CD14-positive monocyte (primary cell): Measurements from ENCODE around the gene STAT5A. TPM values are rescaled to one million over a fixed set of nuclear protein-coding genes. Genes with fewer than 3 reads are reported as not detected.

Experiments
- DNase-seq, 3 donors: peaks; one replicate each; pipeline ENCODE4 v3.0.0-alpha.2; 2011 to 2022
- H2AFZ ChIP-seq: 2 replicates; pipeline ENCODE4 v1.6.0; 2012; ENCODE audit warnings: mild to moderate bottlenecking, low read depth, low read length, inconsistent platforms; ENCODE audit not compliant: insufficient read depth, poor library complexity, severe bottlenecking
- H3K27ac ChIP-seq, 2 donors: 1 replicate in 1 of 2; 2 replicates in 1 of 2; pipeline ENCODE4 v1.5.1; 2012 to 2013; ENCODE audit warnings: low read length in 2 of 2, control low read depth in 1 of 2, inconsistent platforms in 1 of 2, low read depth in 1 of 2, mild to moderate bottlenecking in 1 of 2
- H3K27me3 ChIP-seq, 2 donors: one replicate each; pipeline versions ENCODE4 v1.6.0 to v1.6.1; 2011 to 2013; ENCODE audit warnings: low read length in 2 of 2; ENCODE audit not compliant: control insufficient read depth in 2 of 2, insufficient read depth in 2 of 2
- H3K36me3 ChIP-seq, 2 donors: replicated peaks in 1 of 2; 1 replicate in 1 of 2; 2 replicates in 1 of 2; pipeline versions ENCODE4 v1.5.1 to v1.6.1; 2012 to 2013; ENCODE audit warnings: low read length in 2 of 2, control low read depth in 1 of 2, inconsistent platforms in 1 of 2, mild to moderate bottlenecking in 1 of 2; ENCODE audit not compliant: insufficient read depth in 2 of 2, control insufficient read depth in 1 of 2
- H3K4me1 ChIP-seq, 2 donors: 1 replicate in 1 of 2; 2 replicates in 1 of 2; pipeline versions ENCODE4 v1.5.1 to v1.6.1; 2012 to 2013; ENCODE audit warnings: low read length in 2 of 2, control low read depth in 1 of 2, inconsistent platforms in 1 of 2, mild to moderate bottlenecking in 1 of 2, moderate library complexity in 1 of 2; ENCODE audit not compliant: insufficient read depth in 2 of 2, control insufficient read depth in 1 of 2
- H3K4me2 ChIP-seq: replicated peaks from 2 replicates; pipeline ENCODE3; 2012; ENCODE audit warnings: low read length, moderate library complexity, mild to moderate bottlenecking; ENCODE audit not compliant: poor library complexity, severe bottlenecking; ENCODE audit errors: extremely low read depth
- H3K4me3 ChIP-seq, 3 experiments: fragments of 200-600 bp in 1 of 3; sonication (generic) in 1 of 3; replicated peaks in 1 of 3; 1 replicate in 2 of 3; 2 replicates in 1 of 3; pipeline ENCODE4 v1.5.1; 2011 to 2013; ENCODE audit warnings: low read length in 3 of 3, mild to moderate bottlenecking in 3 of 3, control low read depth in 2 of 3, low read depth in 2 of 3, inconsistent platforms in 1 of 3, moderate library complexity in 1 of 3
- H3K79me2 ChIP-seq: 2 replicates; pipeline ENCODE4 v1.6.0; 2012; ENCODE audit warnings: mild to moderate bottlenecking, control low read depth, inconsistent platforms, low read length, moderate library complexity; ENCODE audit not compliant: insufficient read depth
- H3K9ac ChIP-seq: 2 replicates; pipeline ENCODE4 v1.6.0; 2017; ENCODE audit warnings: low read length, mild to moderate bottlenecking; ENCODE audit not compliant: insufficient read depth, poor library complexity, severe bottlenecking
- H3K9me3 ChIP-seq, 2 donors: replicated peaks in 1 of 2; 1 replicate in 1 of 2; 2 replicates in 1 of 2; pipeline versions ENCODE4 v1.5.1 to v1.6.1; 2012 to 2013; ENCODE audit warnings: low read length in 2 of 2, control low read depth in 1 of 2; ENCODE audit not compliant: control insufficient read depth in 1 of 2, insufficient read depth in 1 of 2
- H4K20me1 ChIP-seq: 2 replicates; pipeline ENCODE4 v1.6.0; 2012; ENCODE audit warnings: mild to moderate bottlenecking, low read length, control low read depth, moderate library complexity; ENCODE audit not compliant: insufficient read depth
- H3K27ac Mint-ChIP-seq, 7 donors: one replicate each; pipeline ENCODE4 v1.8.0; 2020; ENCODE audit warnings: mild to moderate bottlenecking in 7 of 7, mixed read lengths in 7 of 7, moderate library complexity in 6 of 7, inconsistent platforms in 2 of 7
- H3K27me3 Mint-ChIP-seq, 3 donors: one replicate each; pipeline ENCODE4 v1.8.0; 2021 to 2022; ENCODE audit warnings: low read depth in 3 of 3, mild to moderate bottlenecking in 3 of 3, mixed read lengths in 3 of 3, moderate library complexity in 3 of 3, inconsistent platforms in 1 of 3
- H3K36me3 Mint-ChIP-seq, 2 donors: one replicate each; pipeline ENCODE4 v1.8.0; 2020; ENCODE audit warnings: mixed read lengths in 2 of 2, inconsistent platforms in 1 of 2, mild to moderate bottlenecking in 1 of 2
- H3K4me1 Mint-ChIP-seq: one replicate; pipeline ENCODE4 v1.8.0; 2020; ENCODE audit warnings: mild to moderate bottlenecking, mixed read lengths
- H3K4me3 Mint-ChIP-seq, 2 donors: one replicate each; pipeline ENCODE4 v1.8.0; 2020; ENCODE audit warnings: mild to moderate bottlenecking in 2 of 2, mixed read lengths in 2 of 2, moderate library complexity in 1 of 2
- H3K9me3 Mint-ChIP-seq, 7 donors: one replicate each; pipeline ENCODE4 v1.8.0; 2020 to 2022; ENCODE audit warnings: mixed read lengths in 7 of 7, mild to moderate bottlenecking in 6 of 7, moderate library complexity in 6 of 7, inconsistent platforms in 2 of 7
- CTCF ChIP-seq: fragments of 200-600 bp; IDR thresholded peaks from one replicate; pipeline ENCODE4 v1.8.0; 2022; ENCODE audit warnings: antibody characterized with exemption, mild to moderate bottlenecking
- WGBS: methylation state at CpG from one replicate; pipeline ENCODE4 v1.1.5; 2013; ENCODE audit warnings: missing lambda C conversion rate; ENCODE audit not compliant: insufficient coverage; 5-methylcytosine and 5-hydroxymethylcytosine counted together
- intact Hi-C, 2 donors: fragments of 100-400 bp; cut with micrococcal nuclease; formaldehyde crosslinking; loops; one replicate each; pipeline versions ENCODE4 v1.15.0 to v1.15.1; 2023
- polyA plus RNA-seq, 3 donors: library from polyadenylated mRNA; depleted of rRNA in 1 of 3; unstranded in 2 of 3; stranded (reverse) in 1 of 3; fragments of 300-500 nt in 2 of 3; fragments of >200 nt in 1 of 3; fragmentation: Illumina TruSeq in 2 of 3; gene quantifications; 1 replicate in 2 of 3; 2 replicates in 1 of 3; pipeline ENCODE4 v1.2.3, GENCODE V29; 2012 to 2021

STAT5A gene
- polyA plus RNA-seq, 3 donors = 30.5 to 91.1 (median 49.8) TPM

- H3K4me1 ChIP-seq = peaks cover 45 to 53% of the 10 kb centered on the region in 2 donors
- no peak overlapping the region for H3K4me2 ChIP-seq
Observed at GRCh38 chr17:42270596-42270995, 17.7 kb upstream of the STAT5A start.

DNA sequence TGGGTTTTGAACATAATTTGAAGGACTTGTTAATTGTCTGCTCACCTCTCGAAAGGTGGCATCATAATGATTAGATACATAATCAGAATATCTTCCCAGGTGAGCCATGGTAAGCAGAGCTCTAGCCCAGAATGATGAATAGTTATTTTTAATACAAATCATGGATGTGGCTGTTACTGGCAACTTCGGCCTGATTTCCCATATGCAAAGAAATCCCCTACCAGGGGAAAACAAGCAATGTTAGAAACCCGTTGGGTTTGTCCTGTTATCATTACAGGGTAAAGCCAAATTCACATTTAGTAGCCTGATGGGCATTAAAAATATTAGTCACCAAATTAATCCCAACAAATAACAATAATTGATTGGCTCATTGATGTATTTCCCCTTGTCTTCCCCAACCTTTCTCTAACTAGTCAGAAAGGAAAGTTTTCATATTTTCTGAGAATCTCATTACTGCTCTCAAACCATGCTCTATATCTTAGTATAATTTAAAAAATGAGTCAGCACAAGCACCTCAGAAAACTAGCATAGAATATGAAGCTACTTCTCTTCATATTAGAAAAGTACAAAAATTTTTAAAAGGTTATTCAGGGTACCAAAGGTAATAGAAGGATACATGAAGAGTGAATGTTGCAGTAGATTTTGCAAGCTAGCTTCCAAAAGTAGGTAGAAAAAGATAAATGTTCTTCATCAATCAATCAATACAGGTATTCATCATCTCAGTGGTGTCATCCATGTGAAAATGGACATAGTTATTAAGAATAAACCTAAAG is 17.1 kb upstream of the STAT5A start:
- Mint-ChIP-seq H3K27me3 (no peaks in the 10 kb centered on the region), H3K9me3 (no peaks in the 10 kb centered on the region), H3K4me3 (no peak overlapping the region), H3K4me1 (peaks cover 55% of the 10 kb centered on the region), H3K27ac (peak overlapping the region; percentile 10 to 87 (median 56)), H3K36me3 (peaks cover 3 to 14% of the 10 kb centered on the region in 2 donors)
- WGBS = 80% methylated on average over 1 of the region's 3 CpGs
- Histone ChIP-seq H3K9ac (no peak overlapping the region), H3K79me2 (peaks cover 98% of the 10 kb centered on the region), H3K4me3 (no peak overlapping the region), H3K4me1 (peaks cover 45 to 53% of the 10 kb centered on the region in 2 donors), H4K20me1 (peaks cover 18% of the 10 kb centered on the region), H2AFZ (peak overlapping the region; percentile 12), H3K27me3 (no peaks in the 10 kb centered on the region), H3K36me3 (no peaks in the 10 kb centered on the region), H3K4me2 (no peak overlapping the region), H3K27ac (peak overlapping the region in 1 of 2 donors; percentile 43), H3K9me3 (no peaks in the 10 kb centered on the region)
- no peak for TF ChIP-seq CTCF
- no peak for DNase-seq
- intact Hi-C loops = no loop called here

More at GRCh38 chr17:42270596-42270995, 17.7 kb upstream of the STAT5A start:
- H3K4me3 Mint-ChIP-seq = no peak overlapping the region
- no peaks in the 10 kb centered on the region for H3K27me3 Mint-ChIP-seq
- peak overlapping the region in 2 of 7 donors; percentile 15 to 87 for H3K27ac Mint-ChIP-seq
- H3K36me3 Mint-ChIP-seq = peaks cover 3 to 14% of the 10 kb centered on the region in 2 donors
- WGBS = 100% methylated on average over 2 of the region's 6 CpGs
- Histone ChIP-seq H2AFZ (no peak overlapping the region), H4K20me1 (peaks cover 19% of the 10 kb centered on the region), H3K79me2 (peaks cover 100% of the 10 kb centered on the region), H3K27me3 (no peaks in the 10 kb centered on the region), H3K36me3 (no peaks in the 10 kb centered on the region), H3K4me3 (no peak overlapping the region), H3K27ac (no peak overlapping the region), H3K9me3 (no peaks in the 10 kb centered on the region), H3K9ac (no peak overlapping the region)
- TF ChIP-seq CTCF = no peak
- DNase-seq = no peak
- H3K4me1 Mint-ChIP-seq = peaks cover 55% of the 10 kb centered on the region
- intact Hi-C loops = no loop called here
- H3K9me3 Mint-ChIP-seq = no peaks in the 10 kb centered on the region
